ENCODE results near the gene SLX1A. TPM values are rescaled to one million over a fixed set of nuclear protein-coding genes. Genes with fewer than 3 reads are reported as not detected.
"Not testable (repeated sequence)": the region's sequence is repeated elsewhere in the genome, so short reads cannot be mapped to it uniquely, and the experiment has no call there.

Gene SLX1A
- total and polyA plus RNA-seq, 2 donors (not counting 1 experiment from before 2014, with no cell fraction given), result 64.6 to 108 TPM

GRCh38 chr16:30163538-30163937 lies 30.1 kb upstream of the SLX1A start:
- H3K4me2 ChIP-seq (replicated peaks; ENCODE audit: low read depth, low read length, poor library complexity, severe bottlenecking), result no peak overlapping the region
- H3K4me1 Mint-ChIP-seq, result peaks cover 25% of the 10 kb centered on the region
- no peak overlapping the region for H3K27ac ChIP-seq (ENCODE audit: low read length in 2 of 2)
- no peaks in the 10 kb centered on the region for H3K9me3 Mint-ChIP-seq (ENCODE audit: insufficient read depth)
- H4K20me1 ChIP-seq (ENCODE audit: control insufficient read depth, insufficient read depth, low read length, poor library complexity, severe bottlenecking), result no peaks in the 10 kb centered on the region
- no peaks in the 10 kb centered on the region for H3K79me2 ChIP-seq (ENCODE audit: control insufficient read depth, insufficient read depth, low read length)
- no peaks in the 10 kb centered on the region for H3K9me3 ChIP-seq (ENCODE audit: control extremely low read depth in 1 of 3, control insufficient read depth in 2 of 3, insufficient read depth in 1 of 3, low read length in 2 of 3)
- H3K27ac Mint-ChIP-seq, result no peak overlapping the region
- ATAC-seq (ENCODE audit: low read depth) (no peak), DNase-seq (no peak)
- 100% methylated on average over 2 of the region's 3 CpGs for WGBS (ENCODE audit: insufficient coverage)
- H3K36me3 ChIP-seq (replicated peaks in 1 of 2; ENCODE audit: control extremely low read depth in 1 of 2, control insufficient read depth in 1 of 2, extremely low read depth in 1 of 2, insufficient read depth in 2 of 2, low read length in 1 of 2), result no peaks in the 10 kb centered on the region
- no peak overlapping the region for H3K4me3 ChIP-seq (ENCODE audit: control extremely low read depth in 1 of 5, extremely low read depth in 1 of 5, insufficient read depth in 1 of 5, low read depth in 2 of 5, low read length in 4 of 5)
- H3K4me3 Mint-ChIP-seq, result no peak overlapping the region
- H3K4me1 ChIP-seq (ENCODE audit: control insufficient read depth in 2 of 2, insufficient read depth in 2 of 2, low read length in 2 of 2), result peaks cover 21 to 28% of the 10 kb centered on the region in 2 donors
- no peaks in the 10 kb centered on the region for H3K27me3 ChIP-seq (replicated peaks in 1 of 4; ENCODE audit: control extremely low read depth in 1 of 4, control insufficient read depth in 3 of 4, insufficient read depth in 4 of 4, low read length in 3 of 4)
- intact Hi-C loops (cut with micrococcal nuclease), result no loop called here
- H2AFZ ChIP-seq (ENCODE audit: insufficient read depth, low read depth, low read length, poor library complexity, severe bottlenecking), result no peak overlapping the region
- H3K27me3 Mint-ChIP-seq, result no peaks in the 10 kb centered on the region
- POLR2A ChIA-PET, result no interaction called here
- H3K9ac ChIP-seq (ENCODE audit: low read length), result no peak overlapping the region
- TF ChIP-seq CTCF (IDR thresholded peaks at IDR 0.05), result no peak
- TF ChIP-seq EZH2 (IDR thresholded peaks at IDR 0.05; ENCODE audit: borderline replicate concordance, insufficient read depth, low read depth, low read length, poor library complexity, severe bottlenecking), result no peak
- CTCF ChIA-PET, result no interaction called here

GRCh38 chr16:30166202-30166902 lies 27.3 kb upstream of the SLX1A start:
- Histone ChIP-seq H3K4me3 (ENCODE audit: control extremely low read depth in 1 of 5, extremely low read depth in 1 of 5, insufficient read depth in 1 of 5, low read depth in 2 of 5, low read length in 4 of 5) (peak overlapping the region in 4 of 5 experiments; percentile 0 to 47 (median 31)), H3K27ac (ENCODE audit: low read length in 2 of 2) (peak overlapping the region; percentile 18 to 41), H3K4me2 (replicated peaks; ENCODE audit: low read depth, low read length, poor library complexity, severe bottlenecking) (peak overlapping the region; percentile 70), H2AFZ (ENCODE audit: insufficient read depth, low read depth, low read length, poor library complexity, severe bottlenecking) (no peak overlapping the region), H3K4me1 (ENCODE audit: control insufficient read depth in 2 of 2, insufficient read depth in 2 of 2, low read length in 2 of 2) (peaks cover 21 to 28% of the 10 kb centered on the region in 2 donors), H3K27me3 (replicated peaks in 1 of 4; ENCODE audit: control extremely low read depth in 1 of 4, control insufficient read depth in 3 of 4, insufficient read depth in 4 of 4, low read length in 3 of 4) (no peaks in the 10 kb centered on the region), H3K9me3 (ENCODE audit: control extremely low read depth in 1 of 3, control insufficient read depth in 2 of 3, insufficient read depth in 1 of 3, low read length in 2 of 3) (no peaks in the 10 kb centered on the region), H3K79me2 (ENCODE audit: control insufficient read depth, insufficient read depth, low read length) (no peaks in the 10 kb centered on the region), H3K36me3 (replicated peaks in 1 of 2; ENCODE audit: control extremely low read depth in 1 of 2, control insufficient read depth in 1 of 2, extremely low read depth in 1 of 2, insufficient read depth in 2 of 2, low read length in 1 of 2) (no peaks in the 10 kb centered on the region), H4K20me1 (ENCODE audit: control insufficient read depth, insufficient read depth, low read length, poor library complexity, severe bottlenecking) (no peaks in the 10 kb centered on the region), H3K9ac (ENCODE audit: low read length) (no peak overlapping the region)
- peak overlapping the region; percentile 70 for H3K4me3 Mint-ChIP-seq
- ChIA-PET POLR2A (interaction anchor here (0.7 kb wide), 1 partner anchor 18 kb away, joined by 7 read pairs; no protein-coding TSS in a partner anchor), CTCF (no interaction called here)
- ATAC-seq (ENCODE audit: low read depth) (peak; percentile 93), DNase-seq (peak; percentile 80)
- H3K4me1 Mint-ChIP-seq, result peaks cover 25% of the 10 kb centered on the region
- intact Hi-C loops (cut with micrococcal nuclease), result loop anchor here (1.0 kb wide), 2 partner anchors 17 to 74 kb away; partner anchors contain the start of gene CORO1A
- WGBS (ENCODE audit: insufficient coverage), result 100% methylated on average over 1 of the region's 11 CpGs
- no peak for TF ChIP-seq CTCF (IDR thresholded peaks at IDR 0.05)
- TF ChIP-seq EZH2 (IDR thresholded peaks at IDR 0.05; ENCODE audit: borderline replicate concordance, insufficient read depth, low read depth, low read length, poor library complexity, severe bottlenecking), result no peak
- no peaks in the 10 kb centered on the region for H3K27me3 Mint-ChIP-seq
- peak overlapping the region; percentile 94 for H3K27ac Mint-ChIP-seq
- H3K9me3 Mint-ChIP-seq (ENCODE audit: insufficient read depth), result no peaks in the 10 kb centered on the region

GRCh38 chr16:30168746-30169145 lies 24.9 kb upstream of the SLX1A start:
- CTCF ChIA-PET; POLR2A ChIA-PET; H3K27me3 ChIP-seq (replicated peaks in 1 of 4; ENCODE audit: control extremely low read depth in 1 of 4, control insufficient read depth in 3 of 4, insufficient read depth in 4 of 4, low read length in 3 of 4); H3K79me2 ChIP-seq (ENCODE audit: control insufficient read depth, insufficient read depth, low read length); H3K9me3 ChIP-seq (ENCODE audit: control extremely low read depth in 1 of 3, control insufficient read depth in 2 of 3, insufficient read depth in 1 of 3, low read length in 2 of 3); H3K27ac ChIP-seq (ENCODE audit: low read length in 2 of 2); H3K4me2 ChIP-seq (replicated peaks; ENCODE audit: low read depth, low read length, poor library complexity, severe bottlenecking); H2AFZ ChIP-seq (ENCODE audit: insufficient read depth, low read depth, low read length, poor library complexity, severe bottlenecking); H4K20me1 ChIP-seq (ENCODE audit: control insufficient read depth, insufficient read depth, low read length, poor library complexity, severe bottlenecking); H3K27ac Mint-ChIP-seq; H3K4me3 ChIP-seq (ENCODE audit: control extremely low read depth in 1 of 5, extremely low read depth in 1 of 5, insufficient read depth in 1 of 5, low read depth in 2 of 5, low read length in 4 of 5); ATAC-seq (ENCODE audit: low read depth); H3K9ac ChIP-seq (ENCODE audit: low read length); H3K36me3 ChIP-seq (replicated peaks in 1 of 2; ENCODE audit: control extremely low read depth in 1 of 2, control insufficient read depth in 1 of 2, extremely low read depth in 1 of 2, insufficient read depth in 2 of 2, low read length in 1 of 2); DNase-seq; H3K4me3 Mint-ChIP-seq; intact Hi-C loops (cut with micrococcal nuclease); H3K27me3 Mint-ChIP-seq; H3K9me3 Mint-ChIP-seq (ENCODE audit: insufficient read depth): not testable (repeated sequence)
- no CpG with 5 or more reads among the region's 29 CpGs for WGBS (ENCODE audit: insufficient coverage)
- H3K4me1 Mint-ChIP-seq, result peaks cover 25% of the 10 kb centered on the region
- H3K4me1 ChIP-seq (ENCODE audit: control insufficient read depth in 2 of 2, insufficient read depth in 2 of 2, low read length in 2 of 2), result peaks cover 21 to 28% of the 10 kb centered on the region in 2 donors
